Ovary (tissue), 9 donors: ENCODE results near the gene FAS. TPM values are rescaled to one million over a fixed set of nuclear protein-coding genes. Genes with fewer than 3 reads are reported as not detected.
"Not testable (repeated sequence)": the region's sequence is repeated elsewhere in the genome, so short reads cannot be mapped to it uniquely, and the experiment has no call there.

Experiments used
- DNase-seq, 5 donors: peaks; one replicate each; pipeline ENCODE4 v3.0.0-alpha.2; 2019 to 2020
- H3K27ac ChIP-seq, 2 donors: fragments of 200-600 bp; one replicate each; pipeline versions ENCODE4 v1.5.1 to v1.8.0; 2019 to 2022
- H3K27me3 ChIP-seq: fragments of 200-600 bp; one replicate; pipeline ENCODE4 v1.8.0; 2022
- H3K36me3 ChIP-seq: fragments of 200-600 bp; sonication (generic); one replicate; pipeline ENCODE4 v1.5.1; 2019
- H3K4me1 ChIP-seq: one replicate; pipeline ENCODE4 v1.8.1; 2013; ENCODE audit warnings: mild to moderate bottlenecking, moderate library complexity; ENCODE audit not compliant: insufficient read depth
- H3K4me3 ChIP-seq: fragments of 200-600 bp; sonication (generic); one replicate; pipeline ENCODE4 v1.5.1; 2017
- H3K9me3 ChIP-seq, 2 donors: fragments of 200-600 bp in 1 of 2; sonication (generic) in 1 of 2; one replicate each; pipeline versions ENCODE4 v1.5.1 to v1.8.1; 2013 to 2019; ENCODE audit warnings: mild to moderate bottlenecking in 1 of 2, moderate library complexity in 1 of 2
- EP300 ChIP-seq: sonication (generic); formaldehyde crosslinking; IDR thresholded peaks from one replicate; pipeline ENCODE4 v1.6.1; 2017; ENCODE audit warnings: antibody characterized with exemption
- POLR2A ChIP-seq: fragments of 450-650 bp; IDR thresholded peaks from one replicate; pipeline ENCODE4 v1.6.1; 2017; ENCODE audit warnings: antibody characterized with exemption, mild to moderate bottlenecking, moderate library complexity
- WGBS, 3 donors: extraction: QIAGEN DNeasy Blood & Tissue Kit in 1 of 3; methylation state at CpG; one replicate each; pipeline versions ENCODE4 v1.1.5 to v1.1.7; 2013 to 2017; 5-methylcytosine and 5-hydroxymethylcytosine counted together
- intact Hi-C, 4 donors: fragments of 100-400 bp; cut with DNase I; formaldehyde crosslinking; loops; one replicate each; pipeline versions ENCODE4 v1.11.0 to v1.15.1; 2022 to 2023
- polyA plus RNA-seq, 2 donors: library from polyadenylated mRNA; stranded (reverse); fragments of 200-250 nt in 1 of 2; fragments of 350-450 nt in 1 of 2; fragmentation: Illumina TruSeq in 1 of 2; extraction: RNeasy Lipid Tissue Mini Kit (QIAGEN cat#74804) in 1 of 2; gene quantifications; one replicate each; pipeline ENCODE4 v1.2.3, GENCODE V29; 2013 to 2014
- total RNA-seq, 7 donors: library from RNA; depleted of rRNA in 2 of 7; stranded (reverse); fragments of >200 nt in 2 of 7; fragmentation: NEBNext Ultra II Directional in 3 of 7; extraction: Animal tissue kit (Norgen Biotek cat#: 25700) in 3 of 7; gene quantifications; one replicate each; pipeline versions ENCODE4 v1.1.0 to v1.2.4, GENCODE V29; 2016 to 2023
- TF ChIP-seq, protein P1 (sequence below), 3 donors: fragments of 450-650 bp in 2 of 3; fragments of 200-600 bp in 1 of 3; IDR thresholded peaks; one replicate each; pipeline versions ENCODE4 v1.5.1 to v1.8.0; 2016 to 2022; ENCODE audit warnings: antibody characterized with exemption in 3 of 3, mild to moderate bottlenecking in 1 of 3
- donor health status: DM: no; HTN: no; CAD: no; lungs with moderate emphysema.
- donor health status: DM: no; HTN: no; CAD: no.
- donor health status: Bipolar disorder and iron deficiency.
- donor health status: DM: yes; HTN: yes; CAD: no.
- donor health status: DM: no; HTN: no; CAD: no.
- donor health status: DM: yes; HTN: yes; CAD: no.

Gene FAS
- total and polyA plus RNA-seq, 9 donors = 33.1 to 75.9 (median 43.5) TPM

DNA sequence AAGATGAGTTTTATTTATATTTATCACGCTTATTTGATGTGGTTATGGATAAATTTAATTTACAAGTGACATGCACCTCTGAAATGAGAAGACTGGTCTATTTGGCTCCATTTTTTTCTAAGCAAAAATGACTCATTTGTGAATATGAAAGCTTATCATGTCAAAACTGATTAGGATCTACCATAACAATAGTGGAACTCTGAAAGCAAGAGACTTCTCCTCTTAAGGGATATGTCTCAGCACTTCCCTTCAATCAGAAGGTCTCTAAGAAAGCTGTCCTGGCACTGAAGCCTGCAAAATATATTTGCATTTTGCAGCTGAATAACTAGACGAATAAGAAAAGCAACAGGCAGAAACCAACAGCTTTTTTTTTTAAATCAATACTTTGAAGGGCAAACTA is 12.7 kb downstream of the FAS start:
- H3K4me1 ChIP-seq = peaks cover 12% of the 10 kb centered on the region
- no peaks in the 10 kb centered on the region for H3K27me3 ChIP-seq
- no peak overlapping the region for H3K4me3 ChIP-seq
- DNase-seq = no peak
- intact Hi-C loops = no loop called here
- H3K36me3 ChIP-seq = no peaks in the 10 kb centered on the region
- H3K27ac ChIP-seq = no peak overlapping the region
- TF ChIP-seq, protein P1, sequence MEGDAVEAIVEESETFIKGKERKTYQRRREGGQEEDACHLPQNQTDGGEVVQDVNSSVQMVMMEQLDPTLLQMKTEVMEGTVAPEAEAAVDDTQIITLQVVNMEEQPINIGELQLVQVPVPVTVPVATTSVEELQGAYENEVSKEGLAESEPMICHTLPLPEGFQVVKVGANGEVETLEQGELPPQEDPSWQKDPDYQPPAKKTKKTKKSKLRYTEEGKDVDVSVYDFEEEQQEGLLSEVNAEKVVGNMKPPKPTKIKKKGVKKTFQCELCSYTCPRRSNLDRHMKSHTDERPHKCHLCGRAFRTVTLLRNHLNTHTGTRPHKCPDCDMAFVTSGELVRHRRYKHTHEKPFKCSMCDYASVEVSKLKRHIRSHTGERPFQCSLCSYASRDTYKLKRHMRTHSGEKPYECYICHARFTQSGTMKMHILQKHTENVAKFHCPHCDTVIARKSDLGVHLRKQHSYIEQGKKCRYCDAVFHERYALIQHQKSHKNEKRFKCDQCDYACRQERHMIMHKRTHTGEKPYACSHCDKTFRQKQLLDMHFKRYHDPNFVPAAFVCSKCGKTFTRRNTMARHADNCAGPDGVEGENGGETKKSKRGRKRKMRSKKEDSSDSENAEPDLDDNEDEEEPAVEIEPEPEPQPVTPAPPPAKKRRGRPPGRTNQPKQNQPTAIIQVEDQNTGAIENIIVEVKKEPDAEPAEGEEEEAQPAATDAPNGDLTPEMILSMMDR (IDR thresholded peaks at IDR 0.05) = no peak
- TF ChIP-seq POLR2A (no peak), EP300 (no peak)
- no peaks in the 10 kb centered on the region for H3K9me3 ChIP-seq
- 28 to 63% (median 49%) methylated on average over 2 of the region's 2 CpGs for WGBS, 3 donors

DNA sequence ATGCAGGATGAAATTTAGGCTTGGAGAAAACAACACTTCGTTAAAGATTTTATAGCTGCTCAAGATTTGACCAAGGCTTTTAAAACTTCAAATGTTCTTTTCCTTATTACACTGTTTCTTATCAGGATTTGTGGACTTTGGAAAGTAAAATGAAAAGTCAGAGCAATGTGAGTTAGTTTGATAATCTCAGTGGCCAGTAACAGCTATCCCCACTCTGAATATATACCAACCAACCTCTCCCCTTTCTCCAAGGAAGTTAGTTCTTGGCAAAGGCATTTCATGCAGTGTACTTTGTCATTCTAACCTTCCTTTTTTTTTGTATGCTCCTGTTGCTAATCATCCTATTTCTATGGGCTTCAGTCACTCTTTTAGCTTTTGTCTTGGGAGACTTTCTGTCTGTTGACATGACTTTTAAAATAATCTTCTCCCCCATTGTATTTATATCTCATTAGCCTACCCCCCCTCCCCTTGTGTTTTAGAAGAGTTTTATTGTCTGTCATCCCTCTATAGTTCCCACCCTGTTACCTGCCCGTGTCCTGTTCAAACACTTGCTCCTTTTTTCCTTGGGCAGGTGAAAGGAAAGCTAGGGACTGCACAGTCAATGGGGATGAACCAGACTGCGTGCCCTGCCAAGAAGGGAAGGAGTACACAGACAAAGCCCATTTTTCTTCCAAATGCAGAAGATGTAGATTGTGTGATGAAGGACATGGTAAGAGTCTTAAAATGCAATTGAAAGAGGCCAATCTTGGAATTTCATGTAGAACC is 16.7 kb downstream of the FAS start:
- intact Hi-C loops = no loop called here
- WGBS, 3 donors = 63 to 65% (median 65%) methylated on average over 3 of the region's 3 CpGs

DNA sequence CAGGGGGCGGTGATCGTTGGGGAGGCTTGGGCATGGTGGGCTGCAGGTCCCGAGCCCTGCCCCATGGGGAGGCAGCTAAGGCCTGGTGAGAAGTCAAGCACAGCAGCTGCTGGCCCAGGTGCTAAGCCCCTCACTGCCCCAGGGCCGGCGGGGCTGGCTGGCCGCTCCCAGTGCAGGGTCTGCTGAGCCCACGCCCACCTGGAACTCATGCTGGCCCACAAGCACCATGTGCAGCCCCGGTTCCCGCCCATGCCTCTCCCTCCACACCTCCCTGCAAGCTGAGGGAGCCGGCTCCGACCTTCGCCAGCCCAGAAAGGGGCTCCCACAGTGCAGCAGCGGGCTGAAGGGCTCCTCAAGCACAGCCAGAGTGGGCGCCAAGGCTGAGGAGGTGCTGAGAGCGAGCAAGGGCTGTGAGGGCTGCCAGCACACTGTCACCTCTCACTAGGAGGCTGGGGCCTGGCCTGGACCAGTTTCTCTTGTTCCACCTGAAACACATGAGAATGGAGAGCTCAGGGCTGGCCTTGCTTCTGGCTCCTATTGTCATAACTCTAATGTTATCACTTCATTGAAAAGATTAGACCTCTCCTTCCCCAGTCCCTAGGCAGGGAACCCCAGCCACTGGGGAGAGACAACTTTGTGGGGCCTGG is 28.2 kb downstream of the FAS start:
- intact Hi-C loops, H3K4me1 ChIP-seq, H3K36me3 ChIP-seq, DNase-seq, H3K9me3 ChIP-seq, H3K27me3 ChIP-seq, H3K27ac ChIP-seq, H3K4me3 ChIP-seq: not testable (repeated sequence)
- 86 to 92% (median 88%) methylated on average over 9 to 15 of the region's 15 CpGs for WGBS, 3 donors

More for the DNA sequence above, 16.7 kb downstream of the FAS start:
- H3K4me3 ChIP-seq = no peak overlapping the region
- H3K9me3 ChIP-seq = no peaks in the 10 kb centered on the region
- H3K27ac ChIP-seq = no peak overlapping the region
- DNase-seq = no peak
- H3K36me3 ChIP-seq = no peaks in the 10 kb centered on the region
- TF ChIP-seq EP300 (no peak), POLR2A (no peak)
- TF ChIP-seq, protein P1 (IDR thresholded peaks at IDR 0.05) = no peak
- H3K27me3 ChIP-seq = no peaks in the 10 kb centered on the region
- peaks cover 4% of the 10 kb centered on the region for H3K4me1 ChIP-seq

DNA sequence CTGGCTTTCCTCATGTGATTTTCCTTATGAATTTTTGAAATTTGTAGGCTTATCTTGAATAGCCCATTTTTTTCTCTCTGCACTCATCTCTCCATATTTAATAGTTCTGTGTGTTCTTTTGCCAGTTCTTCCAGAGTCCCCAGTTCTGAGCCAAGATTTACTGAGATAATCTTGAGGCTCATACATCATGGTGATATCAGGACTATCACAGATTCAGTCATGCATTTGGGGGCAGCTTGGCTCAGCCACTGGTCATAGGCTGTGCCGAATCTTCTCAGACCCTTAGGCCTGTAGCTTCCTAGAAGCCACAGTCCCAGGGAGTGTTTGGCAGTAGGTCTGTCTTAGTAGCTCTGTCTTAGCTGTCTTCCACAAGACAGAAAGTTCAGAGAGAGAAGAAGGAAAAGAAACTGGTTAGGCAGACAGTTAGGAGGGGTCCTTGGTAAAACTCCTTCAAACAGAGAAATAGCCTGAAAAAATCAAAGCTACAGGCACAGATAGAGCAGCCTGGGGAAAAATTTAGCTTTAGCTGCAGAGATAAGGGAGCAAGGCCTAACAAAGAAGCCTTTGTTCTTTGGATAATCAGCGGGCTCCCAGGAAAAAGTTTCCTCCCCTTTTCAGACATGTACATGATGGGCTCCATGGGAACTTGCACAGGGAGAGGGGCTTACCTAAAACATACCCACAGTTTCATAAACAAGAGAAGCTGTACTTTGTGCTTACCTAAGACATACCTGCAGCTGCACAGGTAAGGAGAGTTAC is 29.1 kb downstream of the FAS start:
- DNase-seq = no peak
- Histone ChIP-seq H3K4me3 (no peak overlapping the region), H3K36me3 (no peaks in the 10 kb centered on the region), H3K27me3 (no peaks in the 10 kb centered on the region), H3K27ac (no peak overlapping the region), H3K4me1 (no peaks in the 10 kb centered on the region), H3K9me3 (peaks cover 0 to 9% of the 10 kb centered on the region in 2 donors)
- no peak for TF ChIP-seq EP300
- TF ChIP-seq, protein P1 (IDR thresholded peaks at IDR 0.05) = no peak
- no peak for TF ChIP-seq POLR2A
- intact Hi-C loops = loop anchor here in 2 of 4 donors (10.0 kb wide), 2 partner anchors 185 to 195 kb away; no protein-coding TSS in a partner anchor
- 71 to 86% (median 84%) methylated on average over 2 of the region's 2 CpGs for WGBS, 3 donors

DNA sequence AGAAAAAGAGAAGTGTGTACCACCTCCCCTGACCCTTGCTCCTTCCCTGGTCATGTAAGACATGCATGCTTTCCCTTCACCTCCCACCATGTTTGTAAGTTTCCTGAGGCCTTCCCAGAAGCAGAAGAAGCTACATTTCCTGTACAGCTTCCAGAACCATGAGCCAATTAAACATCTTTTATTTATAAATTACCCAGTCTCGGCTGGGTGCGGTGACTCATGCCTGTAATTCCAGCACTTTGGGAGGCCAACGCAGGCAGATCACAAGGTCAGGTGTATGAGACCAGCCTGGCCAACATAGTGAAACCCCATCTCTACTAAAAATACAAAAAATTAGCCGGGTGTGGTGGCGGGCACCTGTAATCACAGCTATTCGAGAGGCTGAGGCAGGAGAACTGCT is 30.9 kb downstream of the FAS start:
- DNase-seq, H3K36me3 ChIP-seq, H3K9me3 ChIP-seq, H3K4me1 ChIP-seq, H3K27ac ChIP-seq, H3K27me3 ChIP-seq, H3K4me3 ChIP-seq: not testable (repeated sequence)
- WGBS, 3 donors = 69 to 77% (median 73%) methylated on average over 6 of the region's 6 CpGs
- intact Hi-C loops = loop anchor here in 2 of 4 donors (10.0 kb wide), 2 partner anchors 187 to 193 kb away; no protein-coding TSS in a partner anchor
